Activated CD4-positive, alpha-beta memory T cell treated with anti-CD3 and anti-CD28 coated beads, Interleukin-2, amount 10 ng/mL, durations not matched to agents 7 days and 5 days (primary cell): Measurements from ENCODE around the gene NFATC1. TPM values are rescaled to one million over a fixed set of nuclear protein-coding genes. Genes with fewer than 3 reads are reported as not detected.

Source experiments
- CTCF ChIA-PET: fragments of 350-600 bp; sonication (Branson Sonifier 250); formaldehyde crosslinking; loops from one replicate; lab custom pipeline; 2021; ENCODE audit warnings: antibody characterized with exemption, inconsistent platforms; lab: Charles Lee
- POLR2A ChIA-PET: fragments of 350-600 bp; sonication (Branson Sonifier 250); formaldehyde crosslinking; loops from one replicate; lab custom pipeline; 2021; ENCODE audit warnings: antibody characterized with exemption; lab: Charles Lee
- DNase-seq: peaks from one replicate; pipeline ENCODE4 v3.0.0-alpha.2; 2020
- H3K27ac Mint-ChIP-seq: one replicate; pipeline ENCODE4 v1.8.0; 2021; ENCODE audit warnings: mild to moderate bottlenecking, mixed read lengths
- H3K27me3 Mint-ChIP-seq: one replicate; pipeline ENCODE4 v1.8.0; 2021; ENCODE audit warnings: mixed read lengths
- H3K36me3 Mint-ChIP-seq: one replicate; pipeline ENCODE4 v1.8.0; 2021; ENCODE audit warnings: low read depth, mixed read lengths
- H3K4me1 Mint-ChIP-seq: one replicate; pipeline ENCODE4 v1.8.0; 2021; ENCODE audit warnings: mixed read lengths
- H3K4me3 Mint-ChIP-seq: one replicate; pipeline ENCODE4 v1.8.0; 2021; ENCODE audit warnings: mild to moderate bottlenecking, mixed read lengths
- H3K9me3 Mint-ChIP-seq: one replicate; pipeline ENCODE4 v1.8.0; 2021; ENCODE audit warnings: mixed read lengths
- total RNA-seq, 2 experiments: library from RNA; stranded (reverse); gene quantifications; one replicate each; pipeline ENCODE4 v1.2.3, GENCODE V29; 2021

NFATC1 gene
- total RNA-seq, 2 experiments from 2014 or later, result 43.8 to 44.5 TPM

DNA sequence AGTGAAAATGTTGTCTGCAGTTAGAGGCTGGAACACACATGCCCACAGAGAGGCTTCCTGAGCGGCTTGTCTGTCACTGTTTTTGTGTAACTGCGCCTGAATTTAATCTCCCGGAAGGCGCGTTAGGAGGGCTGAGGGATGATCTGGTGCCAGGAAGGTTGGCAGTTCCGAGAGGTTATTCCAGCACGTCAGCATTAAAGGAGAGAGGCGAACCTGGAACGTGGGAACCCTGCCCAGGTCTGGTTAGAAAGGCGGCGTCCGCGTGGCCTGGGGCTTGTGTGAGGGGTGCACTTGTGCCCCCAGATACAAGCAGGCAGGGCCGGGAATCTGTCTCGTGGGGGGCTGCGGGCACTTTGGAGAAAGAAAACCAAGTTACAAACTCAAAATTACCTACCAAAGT is 75.3 kb downstream of the NFATC1 start:
- Mint-ChIP-seq H3K4me1 (no peaks in the 10 kb centered on the region), H3K27ac (no peak overlapping the region), H3K27me3 (no peaks in the 10 kb centered on the region), H3K36me3 (peaks cover 27% of the 10 kb centered on the region), H3K4me3 (no peak overlapping the region), H3K9me3 (no peaks in the 10 kb centered on the region)
- CTCF ChIA-PET, result no interaction called here
- POLR2A ChIA-PET, result no interaction called here
- no peak for DNase-seq

DNA sequence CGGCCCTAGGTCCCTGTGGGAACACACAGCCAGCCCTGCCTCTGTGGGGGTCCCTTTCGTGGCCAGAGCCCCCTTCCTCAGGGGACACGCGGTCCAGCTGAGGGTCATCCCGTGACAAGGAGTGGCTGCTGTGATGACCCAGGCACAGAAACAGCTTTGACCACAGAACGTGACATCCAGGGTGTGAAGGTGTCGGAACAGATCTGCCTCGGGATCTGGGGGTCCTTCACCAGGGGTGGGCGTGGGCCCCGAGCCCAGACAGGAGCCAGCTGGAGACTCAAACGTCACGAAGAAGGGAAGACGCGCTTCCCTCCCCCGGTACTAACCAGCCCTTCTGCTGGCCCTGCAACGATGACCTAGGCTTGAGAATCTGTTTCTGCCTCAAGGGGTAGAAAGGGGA is 75.9 kb downstream of the NFATC1 start:
- Mint-ChIP-seq H3K27ac (no peak overlapping the region), H3K27me3 (no peaks in the 10 kb centered on the region), H3K4me3 (no peak overlapping the region), H3K36me3 (peaks cover 26% of the 10 kb centered on the region), H3K4me1 (no peaks in the 10 kb centered on the region), H3K9me3 (no peaks in the 10 kb centered on the region)
- ChIA-PET CTCF (no interaction called here), POLR2A (no interaction called here)
- no peak for DNase-seq

DNA sequence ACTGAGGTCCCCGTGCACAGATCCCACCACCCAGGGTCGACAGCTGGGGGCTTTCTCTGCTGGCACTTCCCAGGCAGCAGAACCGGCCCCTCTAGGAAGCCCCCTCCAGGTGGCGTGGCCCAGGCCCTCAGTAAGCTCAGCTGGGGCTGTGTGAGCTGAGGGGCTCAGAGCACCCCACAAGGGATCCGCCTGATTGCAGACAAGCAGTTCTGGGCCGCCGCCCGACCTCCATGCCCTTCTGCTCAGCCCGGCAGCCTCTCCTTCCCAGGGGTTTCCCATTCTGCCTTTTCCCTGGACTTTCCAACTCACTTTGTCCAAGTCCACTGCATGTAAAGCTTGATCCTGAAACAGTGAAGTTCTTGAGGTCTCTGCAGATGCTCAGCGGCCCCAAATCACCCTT is 76.4 kb downstream of the NFATC1 start:
- Mint-ChIP-seq H3K27ac (no peak overlapping the region), H3K27me3 (no peaks in the 10 kb centered on the region), H3K4me3 (no peak overlapping the region), H3K4me1 (no peaks in the 10 kb centered on the region), H3K36me3 (peaks cover 26% of the 10 kb centered on the region), H3K9me3 (no peaks in the 10 kb centered on the region)
- POLR2A ChIA-PET, result no interaction called here
- CTCF ChIA-PET, result no interaction called here
- DNase-seq, result no peak

DNA sequence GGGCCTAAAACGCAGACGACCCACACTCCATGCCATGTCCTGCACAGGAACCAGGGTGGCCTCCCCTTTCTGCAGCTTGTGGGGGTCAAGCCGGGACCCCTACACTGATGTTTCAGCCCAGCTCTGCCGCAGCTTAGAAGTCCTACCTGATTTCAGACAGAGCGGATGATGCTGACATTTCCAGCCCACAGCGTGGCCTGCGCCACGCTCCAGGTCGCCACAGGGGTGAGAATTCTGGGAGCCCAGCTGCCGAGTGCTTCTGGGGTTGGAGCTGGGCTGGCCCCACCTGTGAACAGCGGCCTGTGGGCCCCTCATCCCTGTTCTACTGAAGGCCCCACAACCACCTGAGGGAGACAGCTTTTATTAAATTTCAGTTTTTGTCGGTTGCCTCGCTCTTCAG is 77.2 kb downstream of the NFATC1 start:
- Mint-ChIP-seq H3K27me3 (no peaks in the 10 kb centered on the region), H3K4me1 (no peaks in the 10 kb centered on the region), H3K27ac (no peak overlapping the region), H3K4me3 (no peak overlapping the region), H3K9me3 (no peaks in the 10 kb centered on the region), H3K36me3 (peaks cover 25% of the 10 kb centered on the region)
- ChIA-PET CTCF (no interaction called here), POLR2A (no interaction called here)
- no peak for DNase-seq

DNA sequence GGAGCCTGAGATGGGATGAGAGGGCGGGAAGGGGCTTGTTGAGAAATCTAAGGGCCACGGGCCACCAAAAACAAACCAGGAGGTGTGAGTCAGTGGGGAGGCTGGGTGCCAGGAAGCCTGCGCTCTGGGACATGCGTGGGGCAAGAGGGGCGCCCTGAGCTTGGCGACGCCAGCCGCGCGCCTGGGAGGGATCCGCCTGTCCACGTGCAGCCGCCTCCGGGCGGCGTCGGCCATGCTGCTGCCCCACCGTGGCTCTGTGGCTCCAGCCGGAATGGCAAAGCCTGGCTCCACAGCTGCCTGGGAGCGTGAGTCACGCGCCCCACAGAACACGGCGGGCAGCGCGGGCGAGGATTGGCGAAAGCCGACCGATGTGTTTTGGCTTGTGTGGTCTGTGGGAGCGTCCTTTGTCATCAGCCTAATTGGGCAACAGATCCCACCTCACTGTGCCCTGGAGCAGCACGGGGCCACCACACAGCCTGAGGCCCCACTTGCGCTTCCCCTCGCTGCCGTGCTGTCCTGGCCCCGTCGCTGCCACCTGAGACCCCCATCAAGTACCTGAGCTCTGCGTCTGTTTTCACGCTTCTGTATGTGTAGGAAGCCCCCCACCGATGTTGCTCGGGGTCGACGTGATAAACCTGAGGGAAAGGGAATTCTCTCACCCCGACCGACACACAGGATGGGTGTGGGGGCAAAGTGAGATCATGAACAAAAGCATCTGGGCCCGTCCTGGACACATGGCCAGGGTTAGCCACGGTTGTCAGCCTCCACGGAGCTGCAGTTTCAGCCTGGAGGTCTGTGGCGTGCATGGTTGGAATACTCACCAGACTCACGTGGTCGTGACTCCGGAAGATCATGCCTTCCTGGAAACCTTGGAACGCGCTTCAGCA is 80.5 kb downstream of the NFATC1 start:
- ChIA-PET POLR2A (no interaction called here), CTCF (no interaction called here)
- H3K36me3 Mint-ChIP-seq, result peaks cover 11% of the 10 kb centered on the region
- no peaks in the 10 kb centered on the region for H3K9me3 Mint-ChIP-seq
- H3K4me3 Mint-ChIP-seq, result no peak overlapping the region
- DNase-seq, result no peak
- H3K27ac Mint-ChIP-seq, result no peak overlapping the region
- H3K27me3 Mint-ChIP-seq, result no peaks in the 10 kb centered on the region
- no peaks in the 10 kb centered on the region for H3K4me1 Mint-ChIP-seq

DNA sequence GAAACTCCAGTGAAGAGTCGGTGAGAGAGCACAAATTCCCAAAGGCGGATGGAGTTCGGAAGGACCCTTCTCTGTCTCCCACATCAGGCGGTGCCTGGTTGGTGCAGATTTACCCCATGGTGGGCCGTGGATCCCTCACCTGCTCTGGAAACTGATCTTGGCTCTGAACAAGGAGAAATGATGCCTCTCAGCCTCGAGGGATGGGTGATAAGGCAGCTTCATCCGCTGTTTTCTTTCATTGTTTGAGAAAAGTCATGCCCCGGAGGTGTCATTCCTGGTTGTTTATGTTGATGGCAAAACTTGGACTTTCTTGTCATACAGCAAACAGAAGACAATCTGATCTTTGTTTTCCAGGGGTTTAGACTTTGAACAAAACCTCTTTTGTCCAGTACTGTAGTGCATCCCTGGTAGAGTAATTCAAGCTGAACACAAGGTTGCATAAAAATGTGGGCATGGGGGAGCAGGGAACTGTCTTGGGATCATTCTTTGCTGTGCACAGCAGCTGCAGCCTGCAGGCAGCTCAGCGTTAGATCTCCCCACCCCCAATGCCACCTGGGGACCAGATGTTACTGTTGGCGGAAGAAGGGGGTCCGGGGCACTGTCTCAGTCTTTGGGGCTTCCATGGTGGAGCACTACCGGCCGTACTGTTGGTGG is 81.3 kb downstream of the NFATC1 start:
- H3K27ac Mint-ChIP-seq, result no peak overlapping the region
- POLR2A ChIA-PET, result no interaction called here
- CTCF ChIA-PET, result no interaction called here

DNA sequence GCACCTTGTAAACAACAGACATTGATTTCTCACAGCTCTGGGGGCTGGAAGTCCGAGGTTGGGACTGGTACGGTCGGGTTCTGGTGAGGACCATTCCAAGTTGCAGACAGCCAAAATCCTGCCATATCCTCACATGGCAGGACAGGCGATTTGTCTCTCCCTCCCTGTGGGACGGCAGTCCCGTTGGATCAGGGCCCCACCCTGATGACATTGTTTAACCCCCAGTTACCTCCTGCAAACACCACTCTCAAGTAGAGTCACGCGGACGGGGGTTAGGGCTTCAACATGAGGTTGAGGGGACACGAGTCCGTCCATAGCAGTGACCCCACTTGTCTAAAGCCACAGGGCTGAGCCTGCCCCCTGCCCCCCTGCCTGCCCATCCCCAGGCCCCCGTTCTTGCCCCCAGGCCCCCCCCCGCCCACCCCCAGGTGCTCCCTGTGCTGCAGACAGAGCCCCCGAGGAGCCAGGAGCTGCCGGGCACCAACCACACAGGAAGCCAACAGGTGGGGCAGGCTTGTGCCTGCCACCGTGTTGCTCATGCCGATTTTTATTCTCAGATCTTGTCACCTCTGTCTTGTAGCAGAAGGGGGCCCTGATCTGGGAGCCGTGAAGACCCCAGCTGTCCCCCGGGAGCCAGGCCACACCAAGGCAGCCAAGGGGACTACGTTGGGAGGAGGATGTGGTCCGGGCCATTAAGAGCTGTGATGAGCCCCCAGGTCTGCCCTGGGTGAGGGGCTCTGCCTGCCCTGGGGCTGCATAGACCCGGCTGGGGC is 82.2 kb downstream of the NFATC1 start:
- H3K4me1 Mint-ChIP-seq, result no peaks in the 10 kb centered on the region
- H3K27me3 Mint-ChIP-seq, result no peaks in the 10 kb centered on the region
- no peak overlapping the region for H3K4me3 Mint-ChIP-seq
- no peak overlapping the region for H3K27ac Mint-ChIP-seq
- peaks cover 5% of the 10 kb centered on the region for H3K36me3 Mint-ChIP-seq
- CTCF ChIA-PET, result no interaction called here
- no peak for DNase-seq
- POLR2A ChIA-PET, result no interaction called here
- H3K9me3 Mint-ChIP-seq, result no peaks in the 10 kb centered on the region

More for the DNA sequence above, 81.3 kb downstream of the NFATC1 start:
- Mint-ChIP-seq H3K9me3 (no peaks in the 10 kb centered on the region), H3K4me1 (no peaks in the 10 kb centered on the region), H3K36me3 (peaks cover 11% of the 10 kb centered on the region), H3K27me3 (no peaks in the 10 kb centered on the region), H3K4me3 (no peak overlapping the region)
- DNase-seq, result no peak

DNA sequence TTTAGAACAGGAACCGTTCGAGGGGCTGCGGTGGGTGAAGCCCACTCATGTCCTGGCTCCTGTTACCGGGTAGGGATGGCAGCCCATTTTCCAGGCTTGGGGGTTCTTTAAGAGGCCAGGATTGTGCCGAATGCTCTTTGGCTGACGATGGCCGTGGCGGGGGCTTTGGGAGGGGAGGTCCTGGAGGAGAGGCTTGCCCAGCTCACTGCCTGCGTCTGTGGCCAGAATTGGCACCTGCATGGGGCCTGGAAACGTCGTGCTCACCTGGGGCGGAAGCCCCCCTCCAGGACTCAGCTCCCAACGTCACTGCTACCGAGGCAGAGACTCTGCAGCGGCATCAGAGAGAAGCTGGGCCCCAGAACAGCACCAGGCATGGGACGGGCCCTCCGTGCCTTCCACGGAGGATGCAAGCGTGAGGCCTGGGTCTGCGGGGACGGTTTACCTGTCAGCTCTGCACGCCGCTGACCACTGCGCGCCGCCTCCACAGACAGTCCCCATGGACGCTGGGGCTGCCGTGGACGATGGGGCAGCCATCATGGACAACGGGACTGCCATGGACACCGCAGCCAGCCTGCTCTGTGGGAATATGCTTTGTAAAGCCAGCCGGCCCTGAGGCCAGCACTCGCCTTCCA is 82.9 kb downstream of the NFATC1 start:
- no peaks in the 10 kb centered on the region for H3K9me3 Mint-ChIP-seq
- H3K27ac Mint-ChIP-seq, result no peak overlapping the region
- no peak overlapping the region for H3K4me3 Mint-ChIP-seq
- CTCF ChIA-PET, result no interaction called here
- no peaks in the 10 kb centered on the region for H3K27me3 Mint-ChIP-seq
- POLR2A ChIA-PET, result no interaction called here
- no peaks in the 10 kb centered on the region for H3K4me1 Mint-ChIP-seq
- no peak for DNase-seq
- H3K36me3 Mint-ChIP-seq, result peaks cover 3% of the 10 kb centered on the region

DNA sequence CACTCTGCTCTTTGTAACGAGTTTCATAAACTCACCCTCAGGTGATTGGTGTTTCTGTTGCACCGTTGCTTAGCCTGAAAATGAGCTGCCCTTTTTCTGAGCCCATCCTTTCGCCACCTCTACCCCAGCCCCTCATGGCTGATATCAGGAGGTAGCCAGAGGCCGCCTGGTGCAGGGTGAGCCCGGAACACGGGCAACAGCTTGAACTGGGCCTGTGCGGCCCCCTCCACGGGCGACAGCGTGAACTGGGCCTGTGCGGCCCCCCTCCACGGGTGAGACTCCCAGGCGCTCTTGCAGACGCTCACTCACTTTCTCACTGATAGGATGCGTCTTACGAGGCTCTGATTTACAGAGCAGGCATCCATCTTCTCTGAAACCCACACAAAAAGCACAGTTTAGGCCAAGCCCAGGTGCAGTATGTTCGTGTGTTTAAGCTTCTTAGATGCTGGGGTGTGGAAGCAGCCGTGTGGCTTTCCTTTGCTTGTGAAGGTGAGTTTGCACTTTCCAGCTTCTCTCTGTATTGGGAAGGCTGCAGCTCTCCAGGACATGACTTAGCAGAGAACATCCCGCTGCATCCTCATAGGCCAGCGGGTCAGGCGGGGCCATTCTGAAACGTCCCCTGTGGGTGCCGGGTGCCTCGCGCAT is 83.5 kb downstream of the NFATC1 start:
- H3K4me1 Mint-ChIP-seq, result no peaks in the 10 kb centered on the region
- H3K27ac Mint-ChIP-seq, result no peak overlapping the region
- no peaks in the 10 kb centered on the region for H3K27me3 Mint-ChIP-seq
- H3K9me3 Mint-ChIP-seq, result no peaks in the 10 kb centered on the region
- DNase-seq, result no peak
- CTCF ChIA-PET, result no interaction called here
- no peak overlapping the region for H3K4me3 Mint-ChIP-seq
- POLR2A ChIA-PET, result interaction anchor here (1.1 kb wide), 1 partner anchor 9 kb away, joined by 3 read pairs; no protein-coding TSS in a partner anchor
- peaks cover 3% of the 10 kb centered on the region for H3K36me3 Mint-ChIP-seq

DNA sequence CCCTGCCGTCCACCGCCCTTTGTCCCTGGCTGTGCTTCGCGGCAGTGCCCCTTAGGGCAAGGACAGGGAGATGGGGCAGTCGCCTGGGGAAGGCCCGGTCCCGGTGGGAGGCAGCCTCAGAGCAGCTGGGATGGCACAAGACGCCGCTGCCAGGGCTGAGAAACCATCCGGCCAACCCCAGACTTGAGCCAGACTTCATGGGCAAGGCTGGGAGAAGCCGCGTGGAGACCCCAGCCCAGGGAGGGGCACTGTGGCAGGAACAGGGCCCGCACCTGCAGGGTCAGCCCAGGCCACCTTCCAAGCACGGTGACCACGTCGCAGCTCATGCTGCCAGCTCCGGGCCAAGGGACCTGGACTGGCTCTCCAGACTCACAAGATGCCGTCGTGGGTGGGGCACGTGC is 84.0 kb downstream of the NFATC1 start:
- H3K4me3 Mint-ChIP-seq, result no peak overlapping the region
- no peaks in the 10 kb centered on the region for H3K27me3 Mint-ChIP-seq
- no peaks in the 10 kb centered on the region for H3K9me3 Mint-ChIP-seq
- ChIA-PET POLR2A (interaction anchor here (1.1 kb wide), 1 partner anchor 9 kb away, joined by 3 read pairs; no protein-coding TSS in a partner anchor), CTCF (no interaction called here)
- DNase-seq, result no peak
- H3K36me3 Mint-ChIP-seq, result peaks cover 3% of the 10 kb centered on the region
- no peaks in the 10 kb centered on the region for H3K4me1 Mint-ChIP-seq
- no peak overlapping the region for H3K27ac Mint-ChIP-seq

DNA sequence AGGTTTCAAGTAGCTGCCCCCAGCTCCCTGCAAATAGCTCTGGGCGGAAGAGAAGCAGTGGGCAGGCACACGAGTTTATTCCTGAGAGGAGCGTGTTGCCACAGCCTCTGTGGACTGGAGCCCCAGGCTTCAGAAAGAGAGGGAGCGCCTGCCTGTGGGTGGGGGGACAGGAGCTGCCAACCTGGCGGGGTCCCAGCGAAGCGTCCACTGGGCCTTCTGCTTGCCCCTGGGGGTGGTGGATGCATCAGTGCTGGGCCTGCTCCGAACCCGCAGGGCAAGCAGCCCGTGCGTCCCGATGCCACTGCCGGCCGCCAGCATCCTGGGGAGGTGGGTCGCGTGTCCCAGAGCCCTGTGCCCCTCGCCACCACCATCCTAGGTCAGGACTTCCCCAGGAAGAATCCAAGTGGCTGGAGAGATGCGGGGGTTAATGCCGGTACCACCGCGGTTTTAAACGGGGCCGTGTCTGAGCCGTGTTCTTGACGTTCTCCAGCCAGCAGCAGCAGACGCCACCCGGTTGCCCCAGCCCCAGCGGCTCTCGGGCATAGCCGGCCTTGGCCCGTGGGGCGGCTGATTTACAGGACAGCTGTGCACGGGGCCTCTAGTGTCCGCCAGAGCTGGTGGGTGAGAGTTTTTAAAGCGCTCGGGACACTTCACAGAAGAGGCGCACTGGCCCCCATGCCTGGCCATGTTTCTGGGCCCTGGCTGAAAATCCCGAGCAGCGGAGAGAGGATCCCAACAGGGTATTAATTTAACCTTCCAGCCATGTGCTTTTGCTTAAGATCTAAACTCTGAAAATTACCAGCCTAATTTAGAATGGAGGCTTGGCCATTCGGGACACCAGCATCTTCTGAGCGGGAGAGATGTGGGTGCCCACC is 84.7 kb downstream of the NFATC1 start:
- H3K27me3 Mint-ChIP-seq, result no peaks in the 10 kb centered on the region
- CTCF ChIA-PET, result no interaction called here
- H3K4me3 Mint-ChIP-seq, result no peak overlapping the region
- H3K36me3 Mint-ChIP-seq, result peaks cover 3% of the 10 kb centered on the region
- no peaks in the 10 kb centered on the region for H3K4me1 Mint-ChIP-seq
- no peaks in the 10 kb centered on the region for H3K9me3 Mint-ChIP-seq
- no peak overlapping the region for H3K27ac Mint-ChIP-seq
- DNase-seq, result no peak
- POLR2A ChIA-PET, result interaction anchor here (1.1 kb wide), 1 partner anchor 8 kb away, joined by 3 read pairs; no protein-coding TSS in a partner anchor
